ENCODE data around the gene PTPRM. TPM values are rescaled to one million over a fixed set of nuclear protein-coding genes. Genes with fewer than 3 reads are reported as not detected.

The PTPRM gene
- total RNA-seq, 1 experiment from 2014 or later: 100.0 TPM

GRCh38 chr18:7711495-7711894 is 144.4 kb downstream of the PTPRM start:
- Mint-ChIP-seq H3K4me3 (ENCODE audit: unreplicated experiment) (no peak overlapping the region), H3K9me3 (ENCODE audit: unreplicated experiment) (peaks cover 49% of the 10 kb centered on the region), H3K27me3 (ENCODE audit: insufficient read depth, unreplicated experiment) (no peaks in the 10 kb centered on the region), H3K27ac (ENCODE audit: unreplicated experiment) (no peak overlapping the region), H3K36me3 (ENCODE audit: insufficient read depth, unreplicated experiment) (peaks cover 6% of the 10 kb centered on the region), H3K4me1 (ENCODE audit: low read depth, unreplicated experiment) (peaks cover 7% of the 10 kb centered on the region)
- ChIA-PET CTCF (no interaction called here), POLR2A (no interaction called here)
- H3K36me3 ChIP-seq (ENCODE audit: control insufficient read depth, insufficient read depth, low read length): no peaks in the 10 kb centered on the region
- intact Hi-C loops (cut with micrococcal nuclease; ENCODE audit: unreplicated experiment): no loop called here
- peaks cover 3% of the 10 kb centered on the region; the same call in 1 of the 2 replicates for H3K4me1 ChIP-seq
- no peak overlapping the region for H3K4me3 ChIP-seq (ENCODE audit: low read depth, low read length)
- H3K27me3 ChIP-seq (replicated peaks; ENCODE audit: control insufficient read depth, insufficient read depth, low read length): no peaks in the 10 kb centered on the region
- H3K9me3 ChIP-seq: no peaks in the 10 kb centered on the region; the same call in 1 of the 2 replicates
- TF ChIP-seq CTCF (IDR thresholded peaks at IDR 0.05; ENCODE audit: insufficient read depth in 1 of 2, low read depth in 1 of 2, low read length in 1 of 2, severe bottlenecking in 1 of 2, unreplicated experiment in 1 of 2): no peak
- no peak for DNase-seq
- no TSS peak for BruUV-seq (replicated peaks)

GRCh38 chr18:7720395-7720794 is 153.3 kb downstream of the PTPRM start:
- Mint-ChIP-seq H3K4me1 (ENCODE audit: low read depth, unreplicated experiment) (peaks cover 16% of the 10 kb centered on the region), H3K4me3 (ENCODE audit: unreplicated experiment) (no peak overlapping the region), H3K9me3 (ENCODE audit: unreplicated experiment) (peaks cover 15% of the 10 kb centered on the region), H3K36me3 (ENCODE audit: insufficient read depth, unreplicated experiment) (peaks cover 16% of the 10 kb centered on the region), H3K27ac (ENCODE audit: unreplicated experiment) (no peak overlapping the region), H3K27me3 (ENCODE audit: insufficient read depth, unreplicated experiment) (no peaks in the 10 kb centered on the region)
- TF ChIP-seq CTCF (IDR thresholded peaks at IDR 0.05; ENCODE audit: insufficient read depth in 1 of 2, low read depth in 1 of 2, low read length in 1 of 2, severe bottlenecking in 1 of 2, unreplicated experiment in 1 of 2): no peak
- Histone ChIP-seq H3K27me3 (replicated peaks; ENCODE audit: control insufficient read depth, insufficient read depth, low read length) (no peaks in the 10 kb centered on the region), H3K9me3 (peaks cover 4% of the 10 kb centered on the region; the same call in 1 of the 2 replicates), H3K4me1 (peaks cover 15% of the 10 kb centered on the region; the same call in 1 of the 2 replicates), H3K36me3 (ENCODE audit: control insufficient read depth, insufficient read depth, low read length) (no peaks in the 10 kb centered on the region), H3K4me3 (ENCODE audit: low read depth, low read length) (no peak overlapping the region)
- POLR2A ChIA-PET: no interaction called here
- intact Hi-C loops (cut with micrococcal nuclease; ENCODE audit: unreplicated experiment): loop anchor here (5.0 kb wide), 1 partner anchor 73 kb away; no protein-coding TSS in a partner anchor
- CTCF ChIA-PET: no interaction called here
- DNase-seq: no peak
- BruUV-seq (replicated peaks): no TSS peak

GRCh38 chr18:7721532-7721931 is 154.4 kb downstream of the PTPRM start:
- peaks cover 16% of the 10 kb centered on the region for H3K4me1 Mint-ChIP-seq (ENCODE audit: low read depth, unreplicated experiment)
- intact Hi-C loops (cut with micrococcal nuclease; ENCODE audit: unreplicated experiment): loop anchor here (5.0 kb wide), 1 partner anchor 74 kb away; no protein-coding TSS in a partner anchor
- H3K27me3 Mint-ChIP-seq (ENCODE audit: insufficient read depth, unreplicated experiment): no peaks in the 10 kb centered on the region
- no peak for TF ChIP-seq CTCF (IDR thresholded peaks at IDR 0.05; ENCODE audit: insufficient read depth in 1 of 2, low read depth in 1 of 2, low read length in 1 of 2, severe bottlenecking in 1 of 2, unreplicated experiment in 1 of 2)
- Histone ChIP-seq H3K4me3 (ENCODE audit: low read depth, low read length) (no peak overlapping the region), H3K9me3 (peaks cover 4% of the 10 kb centered on the region; the same call in 1 of the 2 replicates), H3K27me3 (replicated peaks; ENCODE audit: control insufficient read depth, insufficient read depth, low read length) (no peaks in the 10 kb centered on the region), H3K36me3 (ENCODE audit: control insufficient read depth, insufficient read depth, low read length) (no peaks in the 10 kb centered on the region), H3K4me1 (peaks cover 15% of the 10 kb centered on the region; the same call in 1 of the 2 replicates)
- CTCF ChIA-PET: no interaction called here
- peaks cover 16% of the 10 kb centered on the region for H3K36me3 Mint-ChIP-seq (ENCODE audit: insufficient read depth, unreplicated experiment)
- no peak overlapping the region for H3K4me3 Mint-ChIP-seq (ENCODE audit: unreplicated experiment)
- DNase-seq: no peak
- BruUV-seq (replicated peaks): no TSS peak
- no peak overlapping the region for H3K27ac Mint-ChIP-seq (ENCODE audit: unreplicated experiment)
- H3K9me3 Mint-ChIP-seq (ENCODE audit: unreplicated experiment): peaks cover 9% of the 10 kb centered on the region
- POLR2A ChIA-PET: no interaction called here

Data from Caco-2 (cell line).